AG04449 (cell line): ENCODE data around the gene PRKCE.

Experiments used
- CTCF ChIA-PET: fragments of 350-600 bp; formaldehyde crosslinking; extraction: SDS; loops from one replicate; lab custom pipeline; 2021; ENCODE audit warnings: antibody characterized with exemption; lab: Yijun Ruan, JAX
- POLR2A ChIA-PET: fragments of 400-600, 350-600 bp; formaldehyde crosslinking; extraction: SDS; loops from one replicate; lab custom pipeline; 2020; ENCODE audit warnings: antibody characterized with exemption, inconsistent platforms; lab: Yijun Ruan, JAX
- DNase-seq: peaks from one replicate; pipeline ENCODE4 v3.0.0-alpha.2; 2010; ENCODE audit warnings: low read depth, low spot score
- H3K4me3 ChIP-seq: 2 replicates; pipeline ENCODE4 v1.5.1; 2011; ENCODE audit warnings: low read depth, mild to moderate bottlenecking, control low read depth, low read length
- CTCF ChIP-seq: IDR thresholded peaks from one replicate; pipeline ENCODE4 v1.5.1; 2011; ENCODE audit warnings: mild to moderate bottlenecking, moderate library complexity, low read length, control low read depth, inconsistent platforms; ENCODE audit not compliant: insufficient read depth; ENCODE audit errors: missing control alignments

PRKCE gene

GRCh38 chr2:45986509-45986908 is 335.0 kb downstream of the PRKCE start:
- ChIA-PET POLR2A (no interaction called here), CTCF (no interaction called here)

DNA sequence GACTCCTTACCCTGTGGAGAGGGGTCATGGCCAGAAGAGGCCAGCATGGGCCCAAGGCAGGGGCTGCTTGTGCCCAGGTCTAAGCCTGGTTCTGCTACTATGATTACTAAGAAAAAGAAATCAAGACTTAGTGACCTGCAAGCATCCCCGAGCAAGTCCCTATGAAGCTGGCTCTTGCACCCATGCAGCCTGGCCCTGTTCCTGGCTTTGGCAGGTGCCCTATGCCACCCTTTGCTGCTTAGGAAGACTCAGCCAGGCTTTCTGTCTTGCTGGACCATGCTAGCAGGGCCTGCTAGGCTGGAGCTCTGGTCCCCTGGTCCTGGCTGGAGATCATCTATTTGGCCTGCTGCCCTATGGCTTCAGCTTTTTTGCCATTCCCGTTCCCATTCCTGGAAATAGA is 336.4 kb downstream of the PRKCE start:
- TF ChIP-seq CTCF, result no peak
- ChIA-PET CTCF (interaction anchor here (1.2 kb wide), 1 partner anchor 344 kb away, joined by 3 read pairs; no protein-coding TSS in a partner anchor), POLR2A (no interaction called here)
- H3K4me3 ChIP-seq, result no peak overlapping the region
- DNase-seq, result no peak

More at GRCh38 chr2:45986509-45986908, 335.0 kb downstream of the PRKCE start:
- no peak for DNase-seq
- H3K4me3 ChIP-seq, result no peak overlapping the region
- no peak for TF ChIP-seq CTCF

DNA sequence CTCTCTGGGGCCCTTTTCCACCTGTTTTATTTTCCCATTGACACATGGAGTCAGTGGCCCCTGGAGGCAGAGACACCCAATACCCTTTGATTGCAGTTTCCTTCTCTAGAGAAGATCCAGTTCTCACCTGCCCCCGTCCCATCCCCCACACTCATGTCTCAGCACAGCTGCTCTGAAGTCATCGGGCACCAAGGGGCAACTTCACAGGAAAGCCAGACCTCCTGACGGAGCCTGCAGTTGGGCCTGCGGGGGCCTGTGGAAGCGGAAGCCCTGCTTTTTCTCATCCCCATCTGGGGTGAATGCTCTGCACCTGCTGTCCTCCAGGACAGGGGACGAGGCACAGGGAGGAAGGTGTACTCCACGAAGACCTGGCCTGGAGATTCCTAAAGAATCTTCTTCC is 337.4 kb downstream of the PRKCE start:
- CTCF ChIA-PET, result interaction anchor here (1.1 to 1.2 kb wide), 2 partner anchors 345 to 473 kb away, joined by 3 to 4 read pairs; no protein-coding TSS in a partner anchor
- no peak overlapping the region for H3K4me3 ChIP-seq
- POLR2A ChIA-PET, result interaction anchor here (0.7 kb wide), 1 partner anchor 342 kb away, joined by 3 read pairs; no protein-coding TSS in a partner anchor
- no peak for TF ChIP-seq CTCF
- no peak for DNase-seq

DNA sequence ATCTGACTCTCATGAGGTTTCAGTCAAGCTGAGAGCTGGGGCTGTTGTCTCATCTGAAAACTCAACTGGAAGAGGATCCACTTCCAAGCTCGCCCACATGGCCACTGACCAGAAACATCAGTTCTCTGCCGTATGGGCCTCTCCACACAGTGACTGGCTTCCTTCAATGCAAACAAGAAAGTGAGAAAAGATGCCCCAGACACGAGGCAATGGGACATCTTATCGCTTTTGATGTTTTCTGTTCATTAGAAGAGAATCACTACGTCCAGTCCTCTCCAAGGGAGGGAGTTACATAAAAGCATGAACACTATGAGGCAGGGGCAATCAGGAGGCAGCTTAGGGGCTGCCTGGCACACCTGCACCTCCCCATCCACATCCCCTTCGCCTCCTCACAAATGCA is 338.7 kb downstream of the PRKCE start:
- no peak for DNase-seq
- TF ChIP-seq CTCF, result no peak
- H3K4me3 ChIP-seq, result no peak overlapping the region
- CTCF ChIA-PET, result interaction anchor here (0.6 to 1.3 kb wide), 3 partner anchors 343 to 448 kb away, joined by 3 read pairs; no protein-coding TSS in a partner anchor
- POLR2A ChIA-PET, result no interaction called here

- TF ChIP-seq CTCF, result no peak
- H3K4me3 ChIP-seq, result no peak overlapping the region
- CTCF ChIA-PET, result interaction anchor here (0.7 to 3.1 kb wide), 41 partner anchors 11 to 897 kb away, joined by 3 to 53 read pairs (median 5); no protein-coding TSS in a partner anchor
- peak; percentile 83 for DNase-seq
- POLR2A ChIA-PET, result interaction anchor here (0.6 to 2.3 kb wide), 6 partner anchors 10 to 341 kb away, joined by 3 to 9 read pairs (median 3); partner anchors contain the start of gene EPAS1
Measured at GRCh38 chr2:45992021-45992740, 340.7 kb downstream of the PRKCE start.
